Gastrocnemius medialis (tissue), 4 donors: ENCODE data around the gene SRSF9.

Experiments
- POLR2A ChIP-seq, 2 donors: fragments of 450-650 bp; IDR thresholded peaks; one replicate each; pipeline ENCODE4 v1.6.1; 2017; ENCODE audit warnings: antibody characterized with exemption in 2 of 2, mild to moderate bottlenecking in 2 of 2, moderate library complexity in 2 of 2
- TF ChIP-seq, protein P1 (sequence below), 5 experiments: fragments of 450-650 bp in 3 of 5; fragments of 200-600 bp in 2 of 5; sonication (generic) in 2 of 5; IDR thresholded peaks in 4 of 5; conservative IDR thresholded peaks in 1 of 5; 1 replicate in 4 of 5; 2 replicates in 1 of 5; pipeline ENCODE4 v1.5.1; 2016 to 2019; ENCODE audit warnings: antibody characterized with exemption in 5 of 5, mild to moderate bottlenecking in 3 of 5, moderate library complexity in 3 of 5

DNA sequence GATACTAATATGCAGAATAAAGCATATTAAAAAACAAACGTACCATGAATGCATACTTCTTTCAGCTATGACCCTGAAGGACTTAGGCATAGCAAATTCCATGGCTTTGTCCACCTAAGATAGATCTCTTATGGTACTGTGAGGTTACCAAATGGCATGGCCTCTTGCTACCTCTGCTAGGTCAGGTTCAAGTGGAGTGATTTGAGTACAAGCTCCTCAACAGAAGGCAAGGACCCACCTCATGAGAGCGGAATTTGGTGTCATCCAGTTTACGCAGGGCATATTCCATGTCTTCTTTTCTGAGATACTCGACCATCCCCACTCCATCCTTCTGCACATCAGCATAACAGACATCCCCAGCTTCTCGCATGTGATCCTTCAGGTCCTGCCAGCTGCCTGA lies 5.8 kb downstream of the SRSF9 start:
- TF ChIP-seq, protein P1, sequence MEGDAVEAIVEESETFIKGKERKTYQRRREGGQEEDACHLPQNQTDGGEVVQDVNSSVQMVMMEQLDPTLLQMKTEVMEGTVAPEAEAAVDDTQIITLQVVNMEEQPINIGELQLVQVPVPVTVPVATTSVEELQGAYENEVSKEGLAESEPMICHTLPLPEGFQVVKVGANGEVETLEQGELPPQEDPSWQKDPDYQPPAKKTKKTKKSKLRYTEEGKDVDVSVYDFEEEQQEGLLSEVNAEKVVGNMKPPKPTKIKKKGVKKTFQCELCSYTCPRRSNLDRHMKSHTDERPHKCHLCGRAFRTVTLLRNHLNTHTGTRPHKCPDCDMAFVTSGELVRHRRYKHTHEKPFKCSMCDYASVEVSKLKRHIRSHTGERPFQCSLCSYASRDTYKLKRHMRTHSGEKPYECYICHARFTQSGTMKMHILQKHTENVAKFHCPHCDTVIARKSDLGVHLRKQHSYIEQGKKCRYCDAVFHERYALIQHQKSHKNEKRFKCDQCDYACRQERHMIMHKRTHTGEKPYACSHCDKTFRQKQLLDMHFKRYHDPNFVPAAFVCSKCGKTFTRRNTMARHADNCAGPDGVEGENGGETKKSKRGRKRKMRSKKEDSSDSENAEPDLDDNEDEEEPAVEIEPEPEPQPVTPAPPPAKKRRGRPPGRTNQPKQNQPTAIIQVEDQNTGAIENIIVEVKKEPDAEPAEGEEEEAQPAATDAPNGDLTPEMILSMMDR (IDR thresholded peaks at IDR 0.05 in 4 of 5, conservative IDR thresholded peaks at IDR 0.05 in 1 of 5), result no peak
- TF ChIP-seq POLR2A (IDR thresholded peaks at IDR 0.05), result no peak
